Suprapubic skin (tissue), 4 donors: Measurements from ENCODE around the gene RAPGEF5.

ENCODE experiments used
- EP300 ChIP-seq: sonication (generic); formaldehyde crosslinking; IDR thresholded peaks from one replicate; pipeline ENCODE4 v1.6.1; 2017; ENCODE audit warnings: antibody characterized with exemption
- POLR2A ChIP-seq, 2 donors: fragments of 450-650 bp; IDR thresholded peaks; one replicate each; pipeline ENCODE4 v1.6.1; 2017; ENCODE audit warnings: antibody characterized with exemption in 2 of 2, mild to moderate bottlenecking in 2 of 2, moderate library complexity in 2 of 2
- POLR2AphosphoS5 ChIP-seq, 3 donors: sonication (generic); formaldehyde crosslinking; IDR thresholded peaks; one replicate each; pipeline ENCODE4 v1.6.1; 2017; ENCODE audit warnings: antibody characterized with exemption in 3 of 3
- TF ChIP-seq, protein P1 (sequence below), 2 donors: fragments of 200-600 bp in 1 of 2; fragments of 450-650 bp in 1 of 2; sonication (generic) in 1 of 2; IDR thresholded peaks; one replicate each; pipeline ENCODE4 v1.5.1; 2016 to 2019; ENCODE audit warnings: antibody characterized with exemption in 2 of 2, mild to moderate bottlenecking in 1 of 2, moderate library complexity in 1 of 2

DNA sequence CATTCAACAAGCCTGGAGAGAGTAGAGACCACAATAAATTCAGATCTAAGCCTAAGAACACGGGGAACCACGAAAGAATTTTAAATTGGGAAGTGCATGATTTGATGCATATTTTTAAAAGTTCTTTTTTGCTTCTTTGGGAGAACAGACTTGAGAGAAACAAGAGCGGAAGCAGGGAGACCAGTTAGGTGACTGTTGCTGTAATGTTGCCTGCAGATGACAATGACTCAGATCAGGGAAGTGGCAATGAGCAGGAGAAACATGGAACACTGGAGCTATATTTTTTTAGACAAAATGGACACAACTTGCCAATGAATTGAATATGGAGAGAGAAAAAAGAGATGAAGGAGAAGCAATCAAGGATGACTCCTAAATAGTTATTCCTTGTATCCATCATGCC lies 125.1 kb downstream of the RAPGEF5 start:
- TF ChIP-seq, protein P1, sequence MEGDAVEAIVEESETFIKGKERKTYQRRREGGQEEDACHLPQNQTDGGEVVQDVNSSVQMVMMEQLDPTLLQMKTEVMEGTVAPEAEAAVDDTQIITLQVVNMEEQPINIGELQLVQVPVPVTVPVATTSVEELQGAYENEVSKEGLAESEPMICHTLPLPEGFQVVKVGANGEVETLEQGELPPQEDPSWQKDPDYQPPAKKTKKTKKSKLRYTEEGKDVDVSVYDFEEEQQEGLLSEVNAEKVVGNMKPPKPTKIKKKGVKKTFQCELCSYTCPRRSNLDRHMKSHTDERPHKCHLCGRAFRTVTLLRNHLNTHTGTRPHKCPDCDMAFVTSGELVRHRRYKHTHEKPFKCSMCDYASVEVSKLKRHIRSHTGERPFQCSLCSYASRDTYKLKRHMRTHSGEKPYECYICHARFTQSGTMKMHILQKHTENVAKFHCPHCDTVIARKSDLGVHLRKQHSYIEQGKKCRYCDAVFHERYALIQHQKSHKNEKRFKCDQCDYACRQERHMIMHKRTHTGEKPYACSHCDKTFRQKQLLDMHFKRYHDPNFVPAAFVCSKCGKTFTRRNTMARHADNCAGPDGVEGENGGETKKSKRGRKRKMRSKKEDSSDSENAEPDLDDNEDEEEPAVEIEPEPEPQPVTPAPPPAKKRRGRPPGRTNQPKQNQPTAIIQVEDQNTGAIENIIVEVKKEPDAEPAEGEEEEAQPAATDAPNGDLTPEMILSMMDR (IDR thresholded peaks at IDR 0.05), result no peak
- TF ChIP-seq EP300 (no peak), POLR2A (IDR thresholded peaks at IDR 0.05) (no peak), POLR2AphosphoS5 (IDR thresholded peaks at IDR 0.05) (no peak)
